K562 (cell line): ENCODE data around the gene FMN2. TPM values are rescaled to one million over a fixed set of nuclear protein-coding genes. Genes with fewer than 3 reads are reported as not detected.

Source experiments
- ATAC-seq: fragments of 200-7000 bp; cut with Tn5 transposase; 3 replicates; pipeline ENCODE4 v1.9.1; 2020; ENCODE audit warnings: moderate library complexity
- BruUV-seq: library from RNA; stranded (reverse); fragments of 400-500 nt; replicated peaks from 2 replicates; lab custom pipeline; 2021; lab: Mats Ljungman, UMichigan
- CTCF ChIA-PET: fragments of 300-600 bp; formaldehyde crosslinking; extraction: SDS; loops from one replicate; lab custom pipeline; 2021; ENCODE audit warnings: low intra/inter-chr PET ratio; lab: Yijun Ruan, JAX
- POLR2A ChIA-PET: fragments of 300-600, 350-650 bp; sonication (Branson Sonifier 250); formaldehyde crosslinking; extraction: SDS; loops from one replicate; lab custom pipeline; 2021; ENCODE audit warnings: antibody characterized with exemption, inconsistent platforms; lab: Yijun Ruan, JAX
- DNase-seq, 4 experiments: peaks; one replicate each; pipeline versions ENCODE4 v3.0.0 to v3.0.0-alpha.2; 2011 to 2018; ENCODE audit warnings: low spot score in 3 of 4, mixed read lengths in 3 of 4; ENCODE audit errors: extremely low read depth in 1 of 4
- FAIRE-seq: peaks from 2 replicates; lab custom pipeline; 2011; peaks lifted over from hg19 to GRCh38; lab: Jason Lieb, UNC
- H2AFZ ChIP-seq: 2 replicates; pipeline ENCODE4 v1.6.0; 2011; ENCODE audit warnings: low read depth, low read length, control low read depth, inconsistent platforms
- H3K27ac ChIP-seq: fragments of 200-600 bp; 3 replicates; pipeline ENCODE4 v1.8.0; 2011; ENCODE audit warnings: low read depth, mild to moderate bottlenecking, control low read depth, inconsistent platforms, low read length, moderate library complexity, mixed read lengths; ENCODE audit errors: extremely low read depth
- H3K27me3 ChIP-seq, 2 experiments: fragments of 300-600 bp in 1 of 2; 2 replicates in 1 of 2; 3 replicates in 1 of 2; pipeline versions ENCODE4 v1.6.0 to v1.8.0; 2011; ENCODE audit warnings: inconsistent platforms in 2 of 2, low read length in 2 of 2, mild to moderate bottlenecking in 1 of 2, mixed read lengths in 1 of 2, moderate library complexity in 1 of 2; ENCODE audit not compliant: control insufficient read depth in 2 of 2, insufficient read depth in 2 of 2
- H3K36me3 ChIP-seq: fragments of 300-600 bp; 3 replicates; pipeline ENCODE4 v1.8.0; 2011; ENCODE audit warnings: mild to moderate bottlenecking, low read length, inconsistent platforms; ENCODE audit not compliant: control insufficient read depth, insufficient read depth
- H3K4me1 ChIP-seq, 2 experiments: fragments of 200-600 bp in 1 of 2; replicated peaks in 1 of 2; 2 replicates in 1 of 2; 3 replicates in 1 of 2; pipeline versions ENCODE4 v1.5.1 to v1.8.0; 2011; ENCODE audit warnings: inconsistent platforms in 2 of 2, low read length in 2 of 2, mild to moderate bottlenecking in 1 of 2, mixed read lengths in 1 of 2, moderate library complexity in 1 of 2; ENCODE audit not compliant: control insufficient read depth in 2 of 2, insufficient read depth in 2 of 2
- H3K4me2 ChIP-seq: 2 replicates; pipeline ENCODE4 v1.6.1; 2011; ENCODE audit warnings: low read length, control low read depth, inconsistent platforms, mixed read lengths; ENCODE audit not compliant: insufficient read depth
- H3K4me3 ChIP-seq: fragments of 200-600 bp; sonication (generic), shearing (Covaris generic); 2 replicates; pipeline ENCODE4 v1.5.1; 2016; ENCODE audit warnings: control low read depth, inconsistent platforms
- H3K79me2 ChIP-seq: fragments of 200-600 bp; 3 replicates; pipeline ENCODE4 v1.8.0; 2011; ENCODE audit warnings: low read length, inconsistent platforms; ENCODE audit not compliant: control insufficient read depth, insufficient read depth
- H3K9ac ChIP-seq, 2 experiments: 2 replicates each; pipeline versions ENCODE4 v1.6.0 to v1.6.1; 2011; ENCODE audit warnings: low read depth in 2 of 2, low read length in 2 of 2, control low read depth in 1 of 2, inconsistent platforms in 1 of 2, mild to moderate bottlenecking in 1 of 2, mixed read lengths in 1 of 2; ENCODE audit not compliant: insufficient read depth in 1 of 2
- H3K9me1 ChIP-seq: one replicate; pipeline ENCODE4 v1.6.0; 2011; ENCODE audit warnings: inconsistent platforms, mild to moderate bottlenecking, low read length, moderate library complexity; ENCODE audit not compliant: control insufficient read depth, insufficient read depth
- H3K9me3 ChIP-seq: replicated peaks from 2 replicates; pipeline ENCODE4 v1.5.1; 2011; ENCODE audit warnings: low read depth, low read length, inconsistent platforms; ENCODE audit not compliant: control insufficient read depth, insufficient read depth
- H4K20me1 ChIP-seq: replicated peaks from 2 replicates; pipeline ENCODE4 v1.6.1; 2011; ENCODE audit warnings: low read length, inconsistent platforms, mixed read lengths; ENCODE audit not compliant: control insufficient read depth, insufficient read depth
- ATF1 ChIP-seq, 2 experiments: fragments of 450-650 bp in 1 of 2; IDR thresholded peaks; 2 replicates each; pipeline ENCODE4 v1.6.1; 2016; ENCODE audit warnings: missing compliant biosample characterization in 1 of 2, missing genetic modification characterization in 1 of 2
- CHD1 ChIP-seq: fragments of 200-600 bp; sonication (generic); IDR thresholded peaks from one replicate; pipeline ENCODE4 v1.6.1; 2012; ENCODE audit warnings: mild to moderate bottlenecking, moderate library complexity, low read length, inconsistent platforms
- ETS1 ChIP-seq: conservative IDR thresholded peaks from 2 replicates; pipeline ENCODE4 v1.6.1; 2011; ENCODE audit warnings: low read depth, mild to moderate bottlenecking, low read length; ENCODE audit not compliant: control insufficient read depth
- FOXM1 ChIP-seq, 2 experiments: fragments of 450-650 bp in 1 of 2; sonication (generic) in 1 of 2; formaldehyde crosslinking in 1 of 2; IDR thresholded peaks; 2 replicates each; pipeline versions ENCODE4 v1.6.1 to v1.9.0; 2017 to 2022; ENCODE audit warnings: low read depth in 2 of 2, mild to moderate bottlenecking in 2 of 2, missing genetic modification reagents in 1 of 2, moderate library complexity in 1 of 2
- HSF4 ChIP-seq: fragments of 250-450 bp; sonication (Bioruptor Pico); IDR thresholded peaks from 2 replicates; pipeline ENCODE4 v2.1.2; 2022; ENCODE audit warnings: mild to moderate bottlenecking, moderate library complexity, borderline replicate concordance
- MAFK ChIP-seq: IDR thresholded peaks from 2 replicates; pipeline ENCODE4 v1.6.1; 2011; ENCODE audit warnings: low read length, improper control_type of control experiment
- MECOM ChIP-seq: fragments of 250-450 bp; sonication (Bioruptor Pico); IDR thresholded peaks from 2 replicates; pipeline ENCODE4 v1.8.0; 2022; ENCODE audit warnings: inconsistent platforms
- RAD21 ChIP-seq, 2 experiments: fragments of 250-450 bp in 1 of 2; fragments of 450-650 bp in 1 of 2; sonication (Bioruptor Pico) in 1 of 2; formaldehyde crosslinking in 1 of 2; IDR thresholded peaks in 1 of 2; conservative IDR thresholded peaks in 1 of 2; 2 replicates each; pipeline versions ENCODE4 v1.4.0 to v1.8.0; 2020 to 2022; ENCODE audit warnings: mild to moderate bottlenecking in 2 of 2, moderate library complexity in 1 of 2
- STAT6 ChIP-seq: sonication (generic); formaldehyde crosslinking; IDR thresholded peaks from 2 replicates; pipeline ENCODE4 v1.8.1; 2023; ENCODE audit warnings: mild to moderate bottlenecking, missing genetic modification reagents
- ZFX ChIP-seq: sonication (generic); formaldehyde crosslinking; IDR thresholded peaks from 2 replicates; pipeline ENCODE4 v1.8.0; 2022; ENCODE audit warnings: mild to moderate bottlenecking, missing genetic modification reagents, moderate library complexity
- ZNF668 ChIP-seq: fragments of 250-450 bp; sonication (Bioruptor Pico); IDR thresholded peaks from 2 replicates; pipeline ENCODE4 v1.8.0; 2022; ENCODE audit warnings: mild to moderate bottlenecking, inconsistent platforms
- WGBS: fragments of 100-300 bp; shearing (Covaris generic); methylation state at CpG from one replicate; pipeline ENCODE4 v1.1.6; 2016; ENCODE audit warnings: low coverage, mixed read lengths; ENCODE audit not compliant: insufficient coverage; ENCODE audit errors: missing lambda C conversion rate; 5-methylcytosine and 5-hydroxymethylcytosine counted together
- in situ Hi-C: fragments of 300-500 bp; cut with MboI; formaldehyde crosslinking; loops from 4 replicates; pipeline ENCODE4 v1.15.0; 2018; ENCODE audit warnings: inconsistent platforms, mixed read lengths
- intact Hi-C: fragments of 100-400 bp; cut with micrococcal nuclease; formaldehyde crosslinking; loops from 2 replicates; pipeline ENCODE4 v1.14.2; 2022
- polyA plus RNA-seq, 8 experiments: library from polyadenylated mRNA; depleted of rRNA in 4 of 8; stranded (reverse) in 5 of 8; unstranded in 3 of 8; fragments of >200 nt; fragmentation: Nextera tagmentation in 2 of 8; fragmentation: Illumina TruSeq in 1 of 8; extraction: Ambion mirVana in 2 of 8; extraction: Trizol in 1 of 8; gene quantifications; 2 replicates each; pipeline versions ENCODE4 v1.2.1 to v1.2.3, GENCODE V29; 2011 to 2014; ENCODE audit warnings: inconsistent platforms in 1 of 8, missing spikeins in 1 of 8
- total RNA-seq, 7 experiments: library from RNA; depleted of rRNA in 6 of 7; stranded (reverse); fragments of >200 nt in 6 of 7; fragmentation: Illumina TruSeq in 2 of 7; extraction: Trizol in 2 of 7; gene quantifications; 2 replicates each; pipeline versions ENCODE4 v1.2.1 to v1.2.3, GENCODE V29; 2011 to 2021; ENCODE audit warnings: low replicate concordance in 1 of 7

Gene FMN2
- total and polyA plus RNA-seq, 9 of the 15 experiments (the other 6 are each of a cell fraction or from before 2014, with no cell fraction given): 0.15 to 0.45 (median 0.16) TPM; not detected in 3

- no peak for TF ChIP-seq ETS1
- no peak for TF ChIP-seq ZNF668 (CRISPR knock-in tag)
- TF ChIP-seq FOXM1 (IDR thresholded peaks at IDR 0.05; ENCODE audit: low read depth): no peak
- TF ChIP-seq FOXM1 (CRISPR knock-in tag; IDR thresholded peaks at IDR 0.05; ENCODE audit: low read depth): no peak
- TF ChIP-seq HSF4 (CRISPR knock-in tag): no peak
These were observed 275.0 kb downstream of the FMN2 start (continued) for GRCh38 chr1:240366636-240367035.

GRCh38 chr1:240385551-240385950, 293.9 kb downstream of the FMN2 start:
- Histone ChIP-seq H3K9ac (no peak overlapping the region), H3K27me3 (no peaks in the 10 kb centered on the region), H3K27ac (no peak overlapping the region), H3K4me1 (no peaks in the 10 kb centered on the region), H3K9me3 (peaks cover 2% of the 10 kb centered on the region; the same call in 1 of the 2 replicates), H3K4me3 (no peak overlapping the region), H4K20me1 (no peaks in the 10 kb centered on the region), H2AFZ (no peak overlapping the region), H3K4me2 (no peak overlapping the region), H3K36me3 (no peaks in the 10 kb centered on the region), H3K9me1 (no peaks in the 10 kb centered on the region), H3K79me2 (no peaks in the 10 kb centered on the region)
- ATAC-seq: no peak
- in situ Hi-C loops (no loop called here), intact Hi-C loops (no loop called here)
- no peak for DNase-seq
- no peak for FAIRE-seq
- WGBS: 6% methylated on average over 5 of the region's 5 CpGs
- ChIA-PET POLR2A (no interaction called here), CTCF (no interaction called here)
- no peak for TF ChIP-seq ATF1 (CRISPR knock-in tag; IDR thresholded peaks at IDR 0.05)
- no peak for TF ChIP-seq ATF1 (tag; IDR thresholded peaks at IDR 0.05)
- no peak for TF ChIP-seq STAT6 (CRISPR knock-in tag)
- TF ChIP-seq ZFX: no peak
- no peak for TF ChIP-seq CHD1
- TF ChIP-seq MAFK: no peak
- no peak for TF ChIP-seq RAD21 (CRISPR knock-in tag; conservative IDR thresholded peaks at IDR 0.05 in 1 of 2, IDR thresholded peaks at IDR 0.05 in 1 of 2)
- no peak for TF ChIP-seq MECOM (CRISPR knock-in tag)
- no TSS peak for BruUV-seq
